Neural progenitor cell (in vitro differentiated cells): Measurements from ENCODE around the gene VTI1A.

Source experiments
- CTCF ChIP-seq: fragments of 200-600 bp; sonication (generic); IDR thresholded peaks from 2 replicates; pipeline ENCODE4 v1.5.1; 2017; ENCODE audit warnings: antibody characterized with exemption, mild to moderate bottlenecking
- EZH2 ChIP-seq: fragments of 200-600 bp; sonication (generic); IDR thresholded peaks from 2 replicates; pipeline ENCODE4 v1.6.1; 2017; ENCODE audit warnings: antibody characterized with exemption, mild to moderate bottlenecking, moderate library complexity

GRCh38 chr10:112512294-112512693 is 65.3 kb downstream of the VTI1A start:
- TF ChIP-seq CTCF (no peak), EZH2 (no peak)
